K562 (cell line): ENCODE measurements around the gene CEP72. TPM values are rescaled to one million over a fixed set of nuclear protein-coding genes. Genes with fewer than 3 reads are reported as not detected.

Source experiments
- ATAC-seq: fragments of 200-7000 bp; cut with Tn5 transposase; 3 replicates; pipeline ENCODE4 v1.9.1; 2020; ENCODE audit warnings: moderate library complexity
- BruUV-seq: library from RNA; stranded (reverse); fragments of 400-500 nt; replicated peaks from 2 replicates; lab custom pipeline; 2021; lab: Mats Ljungman, UMichigan
- CTCF ChIA-PET: fragments of 300-600 bp; formaldehyde crosslinking; extraction: SDS; loops from one replicate; lab custom pipeline; 2021; ENCODE audit warnings: low intra/inter-chr PET ratio; lab: Yijun Ruan, JAX
- POLR2A ChIA-PET: fragments of 300-600, 350-650 bp; sonication (Branson Sonifier 250); formaldehyde crosslinking; extraction: SDS; loops from one replicate; lab custom pipeline; 2021; ENCODE audit warnings: antibody characterized with exemption, inconsistent platforms; lab: Yijun Ruan, JAX
- DNase-seq, 4 experiments: peaks; one replicate each; pipeline versions ENCODE4 v3.0.0 to v3.0.0-alpha.2; 2011 to 2018; ENCODE audit warnings: low spot score in 3 of 4, mixed read lengths in 3 of 4; ENCODE audit errors: extremely low read depth in 1 of 4
- FAIRE-seq: peaks from 2 replicates; lab custom pipeline; 2011; peaks lifted over from hg19 to GRCh38; lab: Jason Lieb, UNC
- H2AFZ ChIP-seq: 2 replicates; pipeline ENCODE4 v1.6.0; 2011; ENCODE audit warnings: low read depth, low read length, control low read depth, inconsistent platforms
- H3K27ac ChIP-seq: fragments of 200-600 bp; 3 replicates; pipeline ENCODE4 v1.8.0; 2011; ENCODE audit warnings: low read depth, mild to moderate bottlenecking, control low read depth, inconsistent platforms, low read length, moderate library complexity, mixed read lengths; ENCODE audit errors: extremely low read depth
- H3K27me3 ChIP-seq, 2 experiments: fragments of 300-600 bp in 1 of 2; 2 replicates in 1 of 2; 3 replicates in 1 of 2; pipeline versions ENCODE4 v1.6.0 to v1.8.0; 2011; ENCODE audit warnings: inconsistent platforms in 2 of 2, low read length in 2 of 2, mild to moderate bottlenecking in 1 of 2, mixed read lengths in 1 of 2, moderate library complexity in 1 of 2; ENCODE audit not compliant: control insufficient read depth in 2 of 2, insufficient read depth in 2 of 2
- H3K36me3 ChIP-seq: fragments of 300-600 bp; 3 replicates; pipeline ENCODE4 v1.8.0; 2011; ENCODE audit warnings: mild to moderate bottlenecking, low read length, inconsistent platforms; ENCODE audit not compliant: control insufficient read depth, insufficient read depth
- H3K4me1 ChIP-seq, 2 experiments: fragments of 200-600 bp in 1 of 2; replicated peaks in 1 of 2; 2 replicates in 1 of 2; 3 replicates in 1 of 2; pipeline versions ENCODE4 v1.5.1 to v1.8.0; 2011; ENCODE audit warnings: inconsistent platforms in 2 of 2, low read length in 2 of 2, mild to moderate bottlenecking in 1 of 2, mixed read lengths in 1 of 2, moderate library complexity in 1 of 2; ENCODE audit not compliant: control insufficient read depth in 2 of 2, insufficient read depth in 2 of 2
- H3K4me2 ChIP-seq: 2 replicates; pipeline ENCODE4 v1.6.1; 2011; ENCODE audit warnings: low read length, control low read depth, inconsistent platforms, mixed read lengths; ENCODE audit not compliant: insufficient read depth
- H3K4me3 ChIP-seq: fragments of 200-600 bp; sonication (generic), shearing (Covaris generic); 2 replicates; pipeline ENCODE4 v1.5.1; 2016; ENCODE audit warnings: control low read depth, inconsistent platforms
- H3K79me2 ChIP-seq: fragments of 200-600 bp; 3 replicates; pipeline ENCODE4 v1.8.0; 2011; ENCODE audit warnings: low read length, inconsistent platforms; ENCODE audit not compliant: control insufficient read depth, insufficient read depth
- H3K9ac ChIP-seq, 2 experiments: 2 replicates each; pipeline versions ENCODE4 v1.6.0 to v1.6.1; 2011; ENCODE audit warnings: low read depth in 2 of 2, low read length in 2 of 2, control low read depth in 1 of 2, inconsistent platforms in 1 of 2, mild to moderate bottlenecking in 1 of 2, mixed read lengths in 1 of 2; ENCODE audit not compliant: insufficient read depth in 1 of 2
- H3K9me1 ChIP-seq: one replicate; pipeline ENCODE4 v1.6.0; 2011; ENCODE audit warnings: inconsistent platforms, mild to moderate bottlenecking, low read length, moderate library complexity; ENCODE audit not compliant: control insufficient read depth, insufficient read depth
- H3K9me3 ChIP-seq: replicated peaks from 2 replicates; pipeline ENCODE4 v1.5.1; 2011; ENCODE audit warnings: low read depth, low read length, inconsistent platforms; ENCODE audit not compliant: control insufficient read depth, insufficient read depth
- H4K20me1 ChIP-seq: replicated peaks from 2 replicates; pipeline ENCODE4 v1.6.1; 2011; ENCODE audit warnings: low read length, inconsistent platforms, mixed read lengths; ENCODE audit not compliant: control insufficient read depth, insufficient read depth
- ADNP ChIP-seq: fragments of 200-800 bp; sonication (Bioruptor generic); IDR thresholded peaks from 2 replicates; pipeline ENCODE4 v1.6.1; 2016; ENCODE audit warnings: missing genetic modification characterization, missing compliant biosample characterization
- BRD4 ChIP-seq: fragments of 200-600 bp; sonication (generic); IDR thresholded peaks from 2 replicates; pipeline ENCODE4 v1.6.1; 2017; ENCODE audit warnings: inconsistent platforms
- ETV6 ChIP-seq, 3 experiments: fragments of 150-350 bp in 1 of 3; sonication (generic) in 1 of 3; formaldehyde crosslinking in 1 of 3; IDR thresholded peaks; 2 replicates each; pipeline versions ENCODE4 v1.6.1 to v1.8.0; 2014 to 2022; ENCODE audit warnings: borderline replicate concordance in 2 of 3, low read depth in 2 of 3, antibody characterized with exemption in 1 of 3, low read length in 1 of 3, mild to moderate bottlenecking in 1 of 3, missing genetic modification reagents in 1 of 3
- EWSR1 ChIP-seq: fragments of 450-650 bp; IDR thresholded peaks from 2 replicates; pipeline ENCODE4 v1.6.1; 2018; ENCODE audit warnings: borderline replicate concordance, mild to moderate bottlenecking, low read depth, moderate library complexity; ENCODE audit not compliant: partially characterized antibody
- HDAC3 ChIP-seq: fragments of 450-650 bp; IDR thresholded peaks from 2 replicates; pipeline ENCODE4 v1.6.1; 2018; ENCODE audit warnings: borderline replicate concordance, mild to moderate bottlenecking, moderate library complexity; ENCODE audit not compliant: partially characterized antibody
- MCM7 ChIP-seq, 2 experiments: fragments of 450-650 bp; IDR thresholded peaks; 2 replicates each; pipeline ENCODE4 v1.6.1; 2016 to 2018
- TBP ChIP-seq: optimal IDR thresholded peaks from 2 replicates; pipeline ENCODE3; 2011; ENCODE audit warnings: low read depth, low read length, improper control_type of control experiment
- ZFP36 ChIP-seq: fragments of 150-350 bp; IDR thresholded peaks from 2 replicates; pipeline ENCODE4 v1.6.1; 2018; ENCODE audit warnings: low read length, low read depth; ENCODE audit not compliant: partially characterized antibody
- ZKSCAN8 ChIP-seq: fragments of 200-800 bp; sonication (Bioruptor generic); IDR thresholded peaks from 2 replicates; pipeline ENCODE4 v1.6.1; 2016; ENCODE audit warnings: missing genetic modification characterization, missing compliant biosample characterization
- ZNF274 ChIP-seq: IDR thresholded peaks from 2 replicates; pipeline ENCODE4 v1.6.1; 2011; ENCODE audit warnings: low read depth, mild to moderate bottlenecking, low read length, moderate library complexity, borderline replicate concordance
- ZNF507 ChIP-seq: conservative IDR thresholded peaks from 2 replicates; pipeline ENCODE4 v1.6.1; 2017; ENCODE audit warnings: missing genetic modification characterization, missing compliant biosample characterization
- ZNF584 ChIP-seq: fragments of 200-800 bp; sonication (Bioruptor generic); IDR thresholded peaks from 2 replicates; pipeline ENCODE4 v1.6.1; 2016; ENCODE audit warnings: low read depth, mild to moderate bottlenecking, missing genetic modification characterization, missing compliant biosample characterization
- WGBS: fragments of 100-300 bp; shearing (Covaris generic); methylation state at CpG from one replicate; pipeline ENCODE4 v1.1.6; 2016; ENCODE audit warnings: low coverage, mixed read lengths; ENCODE audit not compliant: insufficient coverage; ENCODE audit errors: missing lambda C conversion rate; 5-methylcytosine and 5-hydroxymethylcytosine counted together
- in situ Hi-C: fragments of 300-500 bp; cut with MboI; formaldehyde crosslinking; loops from 4 replicates; pipeline ENCODE4 v1.15.0; 2018; ENCODE audit warnings: inconsistent platforms, mixed read lengths
- intact Hi-C: fragments of 100-400 bp; cut with micrococcal nuclease; formaldehyde crosslinking; loops from 2 replicates; pipeline ENCODE4 v1.14.2; 2022
- polyA plus RNA-seq, 8 experiments: library from polyadenylated mRNA; depleted of rRNA in 4 of 8; stranded (reverse) in 5 of 8; unstranded in 3 of 8; fragments of >200 nt; fragmentation: Nextera tagmentation in 2 of 8; fragmentation: Illumina TruSeq in 1 of 8; extraction: Ambion mirVana in 2 of 8; extraction: Trizol in 1 of 8; gene quantifications; 2 replicates each; pipeline versions ENCODE4 v1.2.1 to v1.2.3, GENCODE V29; 2011 to 2014; ENCODE audit warnings: inconsistent platforms in 1 of 8, missing spikeins in 1 of 8
- total RNA-seq, 7 experiments: library from RNA; depleted of rRNA in 6 of 7; stranded (reverse); fragments of >200 nt in 6 of 7; fragmentation: Illumina TruSeq in 2 of 7; extraction: Trizol in 2 of 7; gene quantifications; 2 replicates each; pipeline versions ENCODE4 v1.2.1 to v1.2.3, GENCODE V29; 2011 to 2021; ENCODE audit warnings: low replicate concordance in 1 of 7
- TF ChIP-seq, protein P1 (sequence below): fragments of 450-650 bp; formaldehyde crosslinking; IDR thresholded peaks from 2 replicates; pipeline ENCODE4 v1.4.0; 2020; ENCODE audit warnings: mild to moderate bottlenecking
- TF ChIP-seq, protein P2 (sequence below): sonication (generic); IDR thresholded peaks from 2 replicates; pipeline ENCODE4 v1.6.1; 2016
- TF ChIP-seq, protein P3 (sequence below): fragments of 450-650 bp; conservative IDR thresholded peaks from 2 replicates; pipeline ENCODE4 v1.6.1; 2016; ENCODE audit warnings: missing genetic modification characterization, low read depth, mild to moderate bottlenecking, control low read depth, missing compliant biosample characterization

CEP72 gene
- total and polyA plus RNA-seq, 9 of the 15 experiments (the other 6 are each of a cell fraction or from before 2014, with no cell fraction given) = 0.89 to 38.1 (median 14.2) TPM

DNA sequence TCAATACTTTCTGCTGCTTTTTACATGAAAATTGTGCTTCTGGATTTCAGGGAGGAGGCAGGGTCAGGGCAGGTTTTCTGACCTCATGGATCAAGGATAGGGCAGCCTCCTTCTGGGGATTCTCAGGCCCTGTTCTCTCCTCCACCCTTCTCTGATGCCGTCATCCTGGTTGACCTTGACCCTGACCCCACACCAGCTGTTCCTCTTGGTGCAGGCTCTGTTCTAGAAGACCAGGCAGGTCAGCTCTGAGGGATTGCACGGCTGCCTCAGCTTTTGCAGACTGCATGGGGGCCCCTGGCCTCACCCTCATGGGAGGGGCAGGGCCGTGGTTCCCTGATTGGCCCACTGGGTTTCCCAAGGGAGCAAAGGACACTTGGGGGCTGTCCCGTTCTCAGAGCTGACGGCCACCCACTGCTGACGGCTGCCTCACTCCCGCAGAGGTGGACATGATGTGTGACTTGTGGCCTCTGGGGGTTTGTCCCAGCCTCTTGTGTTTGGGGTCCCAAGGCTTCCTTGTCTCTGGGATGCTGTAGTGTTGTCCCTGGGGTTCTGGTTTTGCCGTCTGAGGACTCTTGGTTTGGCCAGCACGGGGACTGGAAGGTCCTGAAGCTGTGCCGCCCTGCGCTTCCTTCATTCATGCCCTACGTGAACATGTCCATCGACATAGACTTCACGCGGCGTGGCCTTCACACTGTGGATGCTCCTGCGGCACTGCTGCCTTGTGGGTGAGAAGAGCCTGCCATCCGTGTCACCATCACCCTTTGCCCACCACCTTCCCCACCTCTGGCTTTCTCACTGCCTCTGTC lies 34.5 kb downstream of the CEP72 start (continued):
- TF ChIP-seq, protein P1, sequence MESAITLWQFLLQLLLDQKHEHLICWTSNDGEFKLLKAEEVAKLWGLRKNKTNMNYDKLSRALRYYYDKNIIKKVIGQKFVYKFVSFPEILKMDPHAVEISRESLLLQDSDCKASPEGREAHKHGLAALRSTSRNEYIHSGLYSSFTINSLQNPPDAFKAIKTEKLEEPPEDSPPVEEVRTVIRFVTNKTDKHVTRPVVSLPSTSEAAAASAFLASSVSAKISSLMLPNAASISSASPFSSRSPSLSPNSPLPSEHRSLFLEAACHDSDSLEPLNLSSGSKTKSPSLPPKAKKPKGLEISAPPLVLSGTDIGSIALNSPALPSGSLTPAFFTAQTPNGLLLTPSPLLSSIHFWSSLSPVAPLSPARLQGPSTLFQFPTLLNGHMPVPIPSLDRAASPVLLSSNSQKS (CRISPR knock-in tag) = no peak
- TF ChIP-seq HDAC3 (no peak), ZFP36 (no peak)

DNA sequence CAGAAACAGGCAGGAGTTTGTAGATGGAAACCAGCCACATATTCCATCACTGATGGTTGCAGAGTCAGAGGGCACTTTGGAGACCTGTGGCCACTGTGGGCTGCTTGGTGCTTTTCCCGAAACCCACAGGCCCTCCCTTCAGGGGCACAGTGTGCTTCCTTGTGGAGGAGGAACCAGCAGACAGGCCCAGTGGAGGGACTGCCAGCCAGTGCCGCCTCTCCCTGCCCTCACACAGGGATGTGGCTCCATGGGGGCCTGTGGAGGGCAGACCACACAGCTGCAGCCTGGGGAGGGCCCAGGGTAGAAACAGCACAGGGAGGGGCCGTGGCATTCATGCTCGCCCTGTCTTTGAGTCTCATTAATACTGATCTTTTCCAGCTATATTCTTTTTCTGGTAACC lies 35.2 kb downstream of the CEP72 start:
- H3K36me3 ChIP-seq = peaks cover 80% of the 10 kb centered on the region
- no peak overlapping the region for H3K9ac ChIP-seq
- no peak overlapping the region for H3K4me3 ChIP-seq
- H2AFZ ChIP-seq = no peak overlapping the region
- H4K20me1 ChIP-seq = no peaks in the 10 kb centered on the region
- WGBS = 96% methylated on average over 4 of the region's 4 CpGs
- H3K9me3 ChIP-seq = peaks cover 24% of the 10 kb centered on the region
- POLR2A ChIA-PET = no interaction called here
- H3K4me1 ChIP-seq = no peaks in the 10 kb centered on the region; a peak in 1 of 5 replicates
- CTCF ChIA-PET = no interaction called here
- ATAC-seq (no peak), DNase-seq (no peak), FAIRE-seq (no peak)
- H3K27me3 ChIP-seq = no peaks in the 10 kb centered on the region
- intact Hi-C loops (no loop called here), in situ Hi-C loops (no loop called here)
- BruUV-seq = no TSS peak
- H3K9me1 ChIP-seq = no peaks in the 10 kb centered on the region
- H3K79me2 ChIP-seq = peaks cover 6% of the 10 kb centered on the region; the same call in 1 of the 3 replicates
- H3K4me2 ChIP-seq = no peak overlapping the region
- no peak overlapping the region for H3K27ac ChIP-seq
- no peak for TF ChIP-seq ZNF584
- TF ChIP-seq, protein P2, sequence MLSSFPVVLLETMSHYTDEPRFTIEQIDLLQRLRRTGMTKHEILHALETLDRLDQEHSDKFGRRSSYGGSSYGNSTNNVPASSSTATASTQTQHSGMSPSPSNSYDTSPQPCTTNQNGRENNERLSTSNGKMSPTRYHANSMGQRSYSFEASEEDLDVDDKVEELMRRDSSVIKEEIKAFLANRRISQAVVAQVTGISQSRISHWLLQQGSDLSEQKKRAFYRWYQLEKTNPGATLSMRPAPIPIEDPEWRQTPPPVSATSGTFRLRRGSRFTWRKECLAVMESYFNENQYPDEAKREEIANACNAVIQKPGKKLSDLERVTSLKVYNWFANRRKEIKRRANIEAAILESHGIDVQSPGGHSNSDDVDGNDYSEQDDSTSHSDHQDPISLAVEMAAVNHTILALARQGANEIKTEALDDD = no peak
- TF ChIP-seq, protein P3, sequence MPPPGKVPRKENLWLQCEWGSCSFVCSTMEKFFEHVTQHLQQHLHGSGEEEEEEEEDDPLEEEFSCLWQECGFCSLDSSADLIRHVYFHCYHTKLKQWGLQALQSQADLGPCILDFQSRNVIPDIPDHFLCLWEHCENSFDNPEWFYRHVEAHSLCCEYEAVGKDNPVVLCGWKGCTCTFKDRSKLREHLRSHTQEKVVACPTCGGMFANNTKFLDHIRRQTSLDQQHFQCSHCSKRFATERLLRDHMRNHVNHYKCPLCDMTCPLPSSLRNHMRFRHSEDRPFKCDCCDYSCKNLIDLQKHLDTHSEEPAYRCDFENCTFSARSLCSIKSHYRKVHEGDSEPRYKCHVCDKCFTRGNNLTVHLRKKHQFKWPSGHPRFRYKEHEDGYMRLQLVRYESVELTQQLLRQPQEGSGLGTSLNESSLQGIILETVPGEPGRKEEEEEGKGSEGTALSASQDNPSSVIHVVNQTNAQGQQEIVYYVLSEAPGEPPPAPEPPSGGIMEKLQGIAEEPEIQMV (tag) = no peak
- no peak for TF ChIP-seq ADNP (tag)
- TF ChIP-seq ETV6 (IDR thresholded peaks at IDR 0.05; ENCODE audit: borderline replicate concordance in 1 of 2, low read depth in 2 of 2, low read length in 1 of 2) = no peak
- no peak for TF ChIP-seq ETV6 (CRISPR knock-in tag; IDR thresholded peaks at IDR 0.05; ENCODE audit: borderline replicate concordance)
- TF ChIP-seq EWSR1 = no peak
- TF ChIP-seq BRD4 = no peak
- TF ChIP-seq ZNF274 = no peak
- TF ChIP-seq ZKSCAN8 (CRISPR knock-in tag) = no peak
- TF ChIP-seq MCM7 (IDR thresholded peaks at IDR 0.05) = no peak
- TF ChIP-seq ZNF507 (tag) = no peak
- TF ChIP-seq TBP = no peak
